GM19468 (cell line): ENCODE results near the gene DUS1L.
A peak's percentile ranks its signal among the peaks of the same experiment; 100 is the strongest.

Experiments
- ATAC-seq: cut with Tn5 transposase; IDR thresholded peaks from one replicate; pipeline ENCODE4 v1.9.1; 2021; ENCODE audit warnings: mild to moderate bottlenecking, moderate library complexity, moderate number of reproducible peaks; ENCODE audit not compliant: unreplicated experiment; ENCODE audit errors: extremely low read depth

The DUS1L gene

DNA sequence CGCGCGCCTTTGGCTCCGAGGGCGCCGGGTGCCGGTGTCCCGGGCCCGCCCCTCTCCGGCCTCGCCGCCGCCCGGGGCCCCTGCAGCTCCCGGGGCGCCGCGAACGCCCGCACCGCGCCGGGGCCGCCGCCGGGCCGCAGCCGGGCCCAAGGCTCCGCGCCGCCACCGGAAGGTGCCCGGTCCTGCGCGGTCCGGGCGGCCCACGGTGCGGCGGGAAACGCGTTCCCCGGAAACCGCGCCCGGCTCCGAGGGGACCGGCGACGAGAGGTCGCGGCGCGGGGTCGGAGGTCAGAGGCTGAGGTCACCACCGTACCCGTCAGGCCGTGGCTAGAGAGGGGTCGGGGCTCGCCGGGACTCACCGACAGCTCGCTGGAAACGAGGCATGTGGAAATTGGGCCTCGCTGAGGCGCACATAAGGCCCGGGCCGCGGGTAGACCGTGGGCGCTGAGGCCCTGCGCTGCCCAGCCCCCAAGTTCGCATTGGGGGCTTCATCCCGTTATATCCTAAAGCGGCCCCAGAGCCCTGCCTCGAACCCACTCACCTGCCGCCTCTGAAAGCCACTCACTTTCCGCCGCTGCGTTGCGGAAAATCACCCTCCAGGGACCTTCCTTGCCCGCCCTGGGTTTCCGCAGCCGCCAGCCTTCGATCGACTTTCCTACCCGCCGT lies at the start of gene DUS1L:
Gene DUS1L, minus strand, starts transcription at position 167 of the 666 bp plus-strand sequence. CDS start 745 bp downstream, outside the sequence.
- ATAC-seq = no peak

DNA sequence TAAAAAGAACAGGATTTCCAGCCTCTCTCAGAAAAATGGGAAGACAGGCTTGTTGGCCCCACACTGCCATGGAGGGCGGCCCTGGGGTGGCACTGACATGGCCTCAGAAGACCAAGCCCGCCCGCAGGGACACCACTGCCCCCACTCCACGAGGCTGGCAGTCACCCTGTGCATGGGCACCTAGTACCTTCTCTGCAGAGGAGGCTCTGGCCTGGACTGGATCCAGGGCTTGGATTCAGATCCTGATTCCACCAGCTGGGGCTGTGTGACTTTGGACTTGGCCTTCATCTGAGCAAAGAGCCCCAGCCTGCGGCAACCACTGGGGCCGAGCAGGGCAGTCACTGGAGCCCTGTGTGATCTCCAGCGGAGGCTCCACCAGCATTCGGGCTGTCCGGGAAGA lies 49.3 kb upstream of the DUS1L start:
- ATAC-seq = no peak

DNA sequence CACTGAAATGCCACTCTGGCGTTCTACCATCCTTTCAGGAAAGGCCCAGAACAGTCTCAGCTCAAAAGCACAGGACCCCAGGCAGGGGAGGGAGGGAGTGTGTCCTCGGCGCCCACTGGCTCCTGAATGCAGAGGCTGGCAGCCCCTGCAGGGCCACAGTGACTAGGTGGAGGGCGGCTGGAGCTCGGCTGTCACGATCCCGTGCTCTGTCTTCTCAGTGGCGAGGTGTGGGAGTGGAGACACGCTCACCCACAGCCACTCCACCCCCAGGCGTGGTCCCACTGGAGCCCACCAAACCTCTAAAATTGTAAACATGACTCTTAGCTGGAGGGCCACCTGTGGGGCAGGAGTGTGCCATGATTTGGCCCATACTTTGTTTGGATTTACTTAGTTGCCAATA lies 48.8 kb upstream of the DUS1L start:
- no peak for ATAC-seq

DNA sequence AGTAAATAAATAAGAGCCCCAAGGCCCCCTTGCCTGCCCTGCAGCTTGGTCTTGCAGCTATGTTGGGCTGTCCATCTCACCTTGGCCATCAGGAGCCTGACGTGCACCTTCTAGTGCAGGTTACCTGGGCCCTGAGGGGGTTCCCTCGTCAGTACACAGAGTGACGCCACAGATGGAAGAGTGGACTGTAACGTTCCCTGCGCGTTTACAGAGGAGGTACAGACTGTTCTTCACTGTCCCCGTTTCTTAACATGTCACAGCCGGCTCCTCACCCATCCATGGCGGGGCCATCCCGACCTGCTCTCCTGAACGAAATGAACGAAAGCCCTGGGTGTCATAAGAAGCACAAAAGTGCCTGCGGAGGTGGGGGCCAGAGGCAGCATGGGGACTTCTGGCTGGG lies 48.3 kb upstream of the DUS1L start:
- ATAC-seq = no peak

GRCh38 chr17:82113422-82113821 lies 47.8 kb upstream of the DUS1L start:
- no peak for ATAC-seq

DNA sequence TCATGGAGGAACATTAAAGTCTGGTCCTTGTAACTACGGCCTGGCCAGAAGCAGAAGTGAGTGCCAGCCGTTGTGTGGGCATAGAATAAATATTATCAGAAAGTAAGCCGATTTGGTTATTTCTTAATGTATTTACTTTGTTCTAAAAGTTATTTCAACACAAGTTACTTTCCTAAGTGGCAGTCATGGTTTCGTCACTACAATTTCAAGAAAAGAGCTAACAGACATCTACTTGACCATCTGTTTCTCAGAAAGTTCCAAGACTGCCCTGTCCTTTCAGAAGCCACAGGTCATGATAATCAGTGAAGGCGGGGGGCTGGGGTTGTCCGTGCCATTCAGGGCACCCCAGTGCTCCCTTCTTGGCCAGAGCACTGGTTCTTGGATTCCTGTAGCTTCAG lies 47.3 kb upstream of the DUS1L start:
- ATAC-seq = no peak

GRCh38 chr17:82112181-82112913 lies 46.7 kb upstream of the DUS1L start:
- no peak for ATAC-seq

GRCh38 chr17:82110298-82110697 lies 44.7 kb upstream of the DUS1L start:
- no peak for ATAC-seq

DNA sequence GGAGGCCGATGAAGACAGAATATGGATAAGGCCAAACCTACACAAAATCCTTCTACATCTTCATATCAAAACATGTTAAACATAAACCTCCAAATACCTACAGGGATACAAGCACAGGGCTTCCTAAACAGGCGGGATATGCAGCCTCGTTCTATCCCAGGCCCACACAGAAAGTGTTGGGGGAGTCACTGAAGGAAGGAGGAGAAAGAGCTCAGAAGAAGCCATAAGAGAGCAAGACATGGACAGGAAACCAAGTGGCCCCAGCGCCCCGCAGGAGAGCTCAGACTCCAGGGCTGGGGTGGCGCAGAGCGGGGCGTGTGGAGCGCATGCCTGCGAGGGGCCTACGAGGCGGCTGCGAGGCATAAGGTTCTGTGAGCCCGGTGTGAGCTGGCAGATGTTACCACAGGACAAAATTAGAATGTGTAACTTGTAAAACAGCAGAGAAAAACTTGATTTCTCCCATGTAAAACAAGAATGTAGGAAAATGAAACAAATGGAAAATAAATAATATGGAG lies 43.4 kb upstream of the DUS1L start:
- ATAC-seq = no peak

DNA sequence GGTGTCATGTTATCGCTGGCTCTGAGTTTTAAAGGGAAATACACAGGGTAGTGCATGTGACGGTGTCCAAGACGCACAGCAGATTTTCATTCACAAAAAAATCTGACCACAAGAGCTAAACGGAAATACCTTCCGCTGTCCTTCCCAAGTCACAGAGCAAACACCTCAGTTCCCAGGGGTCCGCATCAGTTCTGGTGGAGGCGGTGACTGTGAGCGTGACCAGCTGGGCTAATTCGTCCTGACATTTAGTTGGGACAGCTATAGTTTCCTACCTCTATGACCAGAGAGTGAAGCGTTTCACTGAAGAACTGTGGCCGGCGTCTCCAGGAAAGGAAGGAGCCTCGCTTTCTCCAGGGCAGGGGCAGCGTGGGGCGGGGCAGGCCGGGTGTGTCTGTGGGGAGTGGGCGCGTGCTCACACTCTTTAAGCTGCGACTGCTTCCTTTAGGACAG lies 42.9 kb upstream of the DUS1L start:
- no peak for ATAC-seq

DNA sequence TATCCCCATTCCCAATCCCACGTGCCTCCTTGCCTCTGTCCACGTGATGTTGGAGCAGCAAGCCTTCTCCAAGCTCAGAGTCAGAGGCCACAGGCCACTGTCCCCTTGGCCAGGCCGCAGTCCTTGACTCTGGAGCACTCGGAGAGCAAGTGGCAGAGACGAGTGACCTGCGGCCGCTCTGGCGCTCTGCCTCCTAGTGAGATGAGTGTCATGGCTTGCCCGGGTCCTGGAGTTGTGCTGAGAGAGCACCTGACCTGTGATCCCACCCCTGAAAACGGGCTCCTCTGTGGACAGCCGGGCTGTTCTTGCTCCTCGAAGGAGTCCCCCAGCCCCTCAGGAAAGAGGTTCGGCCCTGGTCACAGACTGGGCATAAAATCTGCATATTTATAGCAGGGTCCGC lies 42.4 kb upstream of the DUS1L start:
- ATAC-seq = no peak

GRCh38 chr17:82107341-82107860 lies 41.8 kb upstream of the DUS1L start:
- ATAC-seq = no peak

DNA sequence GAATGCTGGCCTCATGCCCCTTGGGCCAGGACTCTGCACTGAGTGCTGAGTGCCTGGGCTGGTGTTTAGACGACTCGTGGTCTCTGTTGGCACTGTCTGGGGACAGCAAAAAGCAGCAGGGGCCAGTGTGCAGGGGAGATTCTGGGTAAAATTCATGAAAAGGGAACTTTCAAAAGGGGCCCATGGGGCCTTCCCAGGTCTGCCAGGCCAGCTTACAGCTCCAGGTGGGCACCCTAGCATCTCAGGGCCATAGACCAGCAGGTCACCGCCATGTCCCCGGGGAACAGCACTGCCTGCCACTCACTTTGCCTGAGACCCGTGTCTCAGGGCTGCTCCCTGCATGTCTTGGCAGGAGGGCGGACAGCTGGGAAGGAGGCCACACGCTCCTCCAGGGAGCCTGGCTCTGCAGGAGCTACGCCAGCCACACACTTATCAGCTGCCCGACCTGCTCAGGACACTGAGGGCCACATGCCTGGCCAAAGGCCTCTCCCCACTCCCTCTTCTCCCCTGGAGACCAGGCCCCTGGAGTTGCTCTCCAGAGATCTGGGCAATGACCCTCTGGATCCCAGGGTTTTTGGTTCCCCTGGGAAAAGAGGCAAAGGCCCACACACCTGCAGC lies 41.2 kb upstream of the DUS1L start:
- ATAC-seq = no peak

- ATAC-seq = peak; percentile 47
Measured at GRCh38 chr17:82105882-82106687, 40.5 kb upstream of the DUS1L start.

GRCh38 chr17:82105417-82105881 lies 39.8 kb upstream of the DUS1L start:
- no peak for ATAC-seq

GRCh38 chr17:82104797-82105416 lies 39.3 kb upstream of the DUS1L start:
- ATAC-seq = no peak

- no peak for ATAC-seq
Measured at GRCh38 chr17:82103553-82104451, 38.2 kb upstream of the DUS1L start.
